ENCODE data around the gene AGO4.

- peak in 3 of 6 experiments; percentile 4 to 39 (median 5) for TF ChIP-seq CTCF (IDR thresholded peaks at IDR 0.05)
- TF ChIP-seq POLR2A (IDR thresholded peaks at IDR 0.05), result no peak
These were observed at the start of gene AGO4 for GRCh38 chr1:35807614-35808449.

Measured in Peyer's patch (tissue), 4 donors.